T-helper 2 cell treated with Interferon-gamma antibody and Interleukin-4, amounts not matched to agents 100 ng/mL and 5 ng/mL, for 36 hours (primary cell): Measurements from ENCODE around the gene FCSK. TPM values are rescaled to one million over a fixed set of nuclear protein-coding genes. Genes with fewer than 3 reads are reported as not detected.

Experiments
- intact Hi-C: fragments of 100-400 bp; cut with micrococcal nuclease; formaldehyde crosslinking; loops from one replicate; pipeline ENCODE4 v1.15.1; 2023
- total RNA-seq: library from RNA; stranded (reverse); gene quantifications from 2 replicates; pipeline ENCODE4 v1.2.3, GENCODE V29; 2022

Gene FCSK
- total RNA-seq, 1 donor from 2014 or later, result 22.1 TPM

- intact Hi-C loops, result loop anchor here (5.0 to 10.0 kb wide), 5 partner anchors 86 to 953 kb away; partner anchors contain the start of genes AARS1, EXOSC6, NFAT5 and ST3GAL2
These were observed 66.4 kb downstream of the FCSK start for GRCh38 chr16:70520612-70521297.

GRCh38 chr16:70522216-70523075 is 68.1 kb downstream of the FCSK start:
- intact Hi-C loops, result loop anchor here (1.0 to 10.0 kb wide), 9 partner anchors 68 to 955 kb away; partner anchors contain the start of genes AARS1, DDX19A, EXOSC6 and FCSK

- intact Hi-C loops, result loop anchor here (1.0 to 10.0 kb wide), 9 partner anchors 68 to 956 kb away; partner anchors contain the start of genes AARS1, DDX19A, EXOSC6 and FCSK
These were observed 68.8 kb downstream of the FCSK start, which contains the start of gene COG4 for GRCh38 chr16:70523076-70523742. TSS of gene COG4 (minus strand) at chr16:70523554. CDS start at chr16:70523543, 11 bp downstream.

- intact Hi-C loops, result loop anchor here (1.0 to 10.0 kb wide), 10 partner anchors 15 to 957 kb away; partner anchors contain the start of genes AARS1, DDX19A, EXOSC6 and FCSK
These were observed 69.5 kb downstream of the FCSK start, which contains the start of gene SF3B3 for GRCh38 chr16:70523743-70524398. TSS of gene SF3B3 (plus strand) at chr16:70523816. CDS start at chr16:70526657, 2,841 bp downstream.

GRCh38 chr16:70524399-70524825 is 70.0 kb downstream of the FCSK start:
- intact Hi-C loops, result loop anchor here (2.0 to 10.0 kb wide), 6 partner anchors 16 to 957 kb away; partner anchors contain the start of genes AARS1, EXOSC6, NFAT5 and ST3GAL2

DNA sequence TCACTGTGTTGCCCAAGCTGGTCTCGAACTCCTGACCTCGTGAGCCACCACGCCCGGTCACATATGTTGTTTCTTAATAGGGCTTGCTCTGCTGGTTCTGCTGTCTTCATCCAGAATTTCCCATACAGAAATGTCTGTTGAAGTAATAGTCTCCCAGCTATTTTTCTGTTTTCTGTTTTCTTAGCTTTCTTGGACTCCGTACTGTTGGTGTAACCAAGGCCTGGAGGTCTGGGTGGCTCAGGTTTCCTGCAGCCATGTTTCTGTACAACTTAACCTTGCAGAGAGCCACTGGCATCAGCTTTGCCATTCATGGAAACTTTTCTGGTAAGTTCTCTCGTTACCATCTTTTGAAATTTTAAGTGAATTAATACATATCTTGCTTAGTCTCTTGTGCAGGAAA is 72.0 kb downstream of the FCSK start:
- intact Hi-C loops, result loop anchor here (10.0 kb wide), 2 partner anchors 92 to 272 kb away; partner anchors contain the start of genes EXOSC6 and ST3GAL2

DNA sequence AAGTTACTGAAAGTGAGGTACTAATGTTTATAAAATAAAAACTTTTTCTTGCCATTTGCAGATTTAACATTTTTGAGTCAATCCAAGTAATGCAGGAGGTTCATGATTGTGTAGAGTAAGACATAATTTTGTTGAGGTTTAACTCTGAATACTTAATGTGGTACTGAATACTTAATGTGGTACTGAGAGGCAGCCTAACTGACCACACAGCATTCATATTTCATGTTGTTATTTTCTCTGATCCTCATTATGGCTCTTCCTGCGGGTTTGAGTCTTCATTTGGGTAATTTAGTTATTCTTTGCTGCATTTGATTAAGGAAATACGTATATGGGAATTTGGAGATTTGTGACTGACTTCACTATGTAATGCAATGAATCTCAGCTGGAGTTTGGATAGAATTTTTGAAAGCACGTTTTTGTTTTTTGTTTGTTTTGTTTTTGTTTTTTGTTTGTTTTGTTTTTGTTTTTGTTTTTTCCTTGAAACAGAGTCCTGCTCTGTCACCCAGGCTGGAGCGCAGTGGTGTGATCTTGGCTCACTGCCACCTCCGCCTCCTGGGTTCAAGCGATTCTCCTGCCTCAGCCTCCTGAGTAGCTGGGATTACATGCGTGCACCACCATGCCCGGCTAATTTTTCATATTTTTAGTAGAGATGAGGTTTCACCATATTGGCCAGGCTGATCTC is 73.1 kb downstream of the FCSK start:
- intact Hi-C loops, result loop anchor here (10.0 kb wide), 2 partner anchors 93 to 273 kb away; partner anchors contain the start of genes EXOSC6 and ST3GAL2

DNA sequence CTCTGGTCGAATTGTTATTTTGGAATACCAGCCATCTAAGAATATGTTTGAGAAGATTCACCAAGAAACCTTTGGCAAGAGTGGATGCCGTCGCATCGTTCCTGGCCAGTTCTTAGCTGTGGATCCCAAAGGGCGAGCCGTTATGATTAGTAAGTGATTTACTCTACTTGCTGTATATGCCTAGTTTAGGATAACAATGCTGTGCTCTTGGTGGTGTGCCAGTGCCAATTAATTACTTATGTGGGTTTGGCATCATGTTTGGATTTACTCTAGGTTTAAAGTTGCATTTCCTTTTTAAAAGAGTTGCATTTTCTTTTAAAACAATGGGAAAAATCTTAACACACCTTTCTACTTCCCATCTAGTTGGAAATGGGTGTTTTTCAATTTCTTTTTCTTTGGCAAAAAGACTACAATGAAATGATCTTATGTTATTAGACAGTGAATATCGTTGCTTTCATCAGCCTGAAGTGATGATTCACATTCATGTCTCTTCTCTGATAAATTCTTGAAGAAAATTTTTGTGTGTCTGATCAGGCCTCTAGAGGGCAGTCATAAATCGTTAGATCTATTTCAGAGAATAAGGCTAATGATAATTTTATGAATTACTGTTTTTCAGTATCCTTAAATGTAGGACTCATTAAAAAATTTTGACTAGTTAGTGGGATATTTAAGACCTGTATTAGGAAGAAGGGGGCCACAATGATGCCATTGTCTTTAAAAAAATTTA is 74.8 kb downstream of the FCSK start:
- intact Hi-C loops, result loop anchor here (10.0 kb wide), 2 partner anchors 94 to 274 kb away; partner anchors contain the start of genes EXOSC6 and ST3GAL2

Other genes with a start within 250 kb of the FCSK start
- 28.7 and 28.9 TPM in 2 replicates for gene EXOSC6, start 202.7 kb upstream of the FCSK start, total RNA-seq
- 80.5 and 82.8 TPM in 2 replicates for gene AARS1, start 165.1 kb upstream of the FCSK start, total RNA-seq
- 32.3 and 33.8 TPM in 2 replicates for gene DDX19B, start 155.4 kb upstream of the FCSK start, total RNA-seq
- gene DDX19A, start 107.7 kb upstream of the FCSK start, total RNA-seq, result 43.2 and 44.5 TPM in 2 replicates
- 25.7 and 28.4 TPM in 2 replicates for gene ST3GAL2, start 15.5 kb upstream of the FCSK start, total RNA-seq
- gene COG4, start 69.0 kb downstream of the FCSK start, total RNA-seq, result 56.2 and 56.6 TPM in 2 replicates
- gene SF3B3, start 69.2 kb downstream of the FCSK start, total RNA-seq, result 441 and 453 TPM in 2 replicates
- not detected in 2 replicates for gene IL34, start 192.0 kb downstream of the FCSK start, total RNA-seq
- gene MTSS2, start 231.5 kb downstream of the FCSK start, total RNA-seq, result 0.43 and 0.57 TPM in 2 replicates